C4-2B (cell line): ENCODE data around the gene SERPINF2.
"Not testable (repeated sequence)": the region's sequence is repeated elsewhere in the genome, so short reads cannot be mapped to it uniquely, and the experiment has no call there.

ENCODE experiments used
- H3K27ac ChIP-seq: fragments of 450-650 bp; 2 replicates; pipeline ENCODE4 v1.5.1; 2017
- ZFX ChIP-seq: fragments of 450-650 bp; IDR thresholded peaks from 2 replicates; pipeline ENCODE4 v1.6.1; 2017
- TF ChIP-seq, protein P1 (sequence below): fragments of 450-650 bp; conservative IDR thresholded peaks from 2 replicates; pipeline ENCODE4 v1.5.1; 2017; ENCODE audit warnings: mild to moderate bottlenecking

SERPINF2 gene

DNA sequence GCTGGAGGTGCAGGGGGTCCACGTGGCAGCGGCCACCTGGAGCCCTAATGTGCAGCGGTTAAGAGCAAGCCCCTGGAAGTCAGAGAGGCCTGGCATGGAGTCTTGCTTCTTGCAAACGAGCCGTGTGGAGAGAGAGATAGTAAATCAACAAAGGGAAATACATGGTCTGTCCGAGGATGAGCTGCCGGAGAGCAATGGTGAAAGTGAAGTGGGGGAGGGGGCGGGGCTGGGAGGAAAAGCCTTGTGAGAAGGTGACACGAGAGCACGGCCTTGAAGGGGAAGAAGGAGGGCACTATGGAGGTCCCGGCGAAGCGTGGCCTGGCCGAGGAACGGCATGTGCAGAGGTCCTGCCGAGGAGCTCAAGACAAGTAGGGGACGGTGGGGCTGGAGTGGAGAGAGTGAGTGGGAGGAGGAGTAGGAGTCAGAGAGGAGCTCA is 13.2 kb downstream of the SERPINF2 start:
- H3K27ac ChIP-seq = no peak overlapping the region
- no peak for TF ChIP-seq ZFX

DNA sequence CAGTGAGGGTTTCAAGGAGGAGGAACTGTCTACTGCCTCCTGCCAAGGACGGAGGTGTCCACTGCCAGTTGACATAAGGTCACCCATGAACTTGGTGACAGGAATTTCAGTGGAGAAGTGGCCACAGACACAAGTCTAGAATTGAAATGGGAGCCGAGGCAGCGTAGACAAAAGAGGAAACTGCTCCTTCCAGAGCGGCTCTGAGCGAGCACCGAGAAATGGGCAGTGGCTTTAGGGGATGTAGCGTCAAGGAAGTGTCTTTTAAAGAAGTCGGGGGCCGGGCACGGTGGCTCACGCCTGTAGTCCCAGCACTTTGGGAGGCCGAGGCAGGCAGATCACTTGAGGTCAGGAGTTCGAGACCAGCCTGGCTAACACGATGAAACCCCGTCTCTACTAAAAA is 16.1 kb downstream of the SERPINF2 start:
- no peak overlapping the region for H3K27ac ChIP-seq
- TF ChIP-seq, protein P1, sequence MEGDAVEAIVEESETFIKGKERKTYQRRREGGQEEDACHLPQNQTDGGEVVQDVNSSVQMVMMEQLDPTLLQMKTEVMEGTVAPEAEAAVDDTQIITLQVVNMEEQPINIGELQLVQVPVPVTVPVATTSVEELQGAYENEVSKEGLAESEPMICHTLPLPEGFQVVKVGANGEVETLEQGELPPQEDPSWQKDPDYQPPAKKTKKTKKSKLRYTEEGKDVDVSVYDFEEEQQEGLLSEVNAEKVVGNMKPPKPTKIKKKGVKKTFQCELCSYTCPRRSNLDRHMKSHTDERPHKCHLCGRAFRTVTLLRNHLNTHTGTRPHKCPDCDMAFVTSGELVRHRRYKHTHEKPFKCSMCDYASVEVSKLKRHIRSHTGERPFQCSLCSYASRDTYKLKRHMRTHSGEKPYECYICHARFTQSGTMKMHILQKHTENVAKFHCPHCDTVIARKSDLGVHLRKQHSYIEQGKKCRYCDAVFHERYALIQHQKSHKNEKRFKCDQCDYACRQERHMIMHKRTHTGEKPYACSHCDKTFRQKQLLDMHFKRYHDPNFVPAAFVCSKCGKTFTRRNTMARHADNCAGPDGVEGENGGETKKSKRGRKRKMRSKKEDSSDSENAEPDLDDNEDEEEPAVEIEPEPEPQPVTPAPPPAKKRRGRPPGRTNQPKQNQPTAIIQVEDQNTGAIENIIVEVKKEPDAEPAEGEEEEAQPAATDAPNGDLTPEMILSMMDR = no peak

DNA sequence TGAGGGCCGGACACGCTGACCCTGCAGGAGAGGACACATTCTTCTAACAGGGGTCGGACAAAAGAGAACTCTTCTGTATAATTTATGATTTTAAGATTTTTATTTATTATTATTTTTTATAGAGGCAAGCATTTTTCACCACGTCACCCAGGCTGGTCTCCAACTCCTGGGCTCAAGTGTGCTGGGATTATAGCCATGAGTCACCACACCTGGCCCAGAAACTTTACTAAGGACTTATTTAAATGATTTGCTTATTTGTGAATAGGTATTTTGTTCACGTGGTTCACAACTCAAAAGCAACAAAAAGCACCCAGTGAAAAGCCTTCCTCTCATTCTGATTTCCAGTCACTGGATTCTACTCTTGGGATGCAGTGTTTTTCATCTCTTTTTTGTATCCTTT is 16.9 kb downstream of the SERPINF2 start:
- H3K27ac ChIP-seq = no peak overlapping the region
- no peak for TF ChIP-seq ZFX
- TF ChIP-seq, protein P1 = no peak

DNA sequence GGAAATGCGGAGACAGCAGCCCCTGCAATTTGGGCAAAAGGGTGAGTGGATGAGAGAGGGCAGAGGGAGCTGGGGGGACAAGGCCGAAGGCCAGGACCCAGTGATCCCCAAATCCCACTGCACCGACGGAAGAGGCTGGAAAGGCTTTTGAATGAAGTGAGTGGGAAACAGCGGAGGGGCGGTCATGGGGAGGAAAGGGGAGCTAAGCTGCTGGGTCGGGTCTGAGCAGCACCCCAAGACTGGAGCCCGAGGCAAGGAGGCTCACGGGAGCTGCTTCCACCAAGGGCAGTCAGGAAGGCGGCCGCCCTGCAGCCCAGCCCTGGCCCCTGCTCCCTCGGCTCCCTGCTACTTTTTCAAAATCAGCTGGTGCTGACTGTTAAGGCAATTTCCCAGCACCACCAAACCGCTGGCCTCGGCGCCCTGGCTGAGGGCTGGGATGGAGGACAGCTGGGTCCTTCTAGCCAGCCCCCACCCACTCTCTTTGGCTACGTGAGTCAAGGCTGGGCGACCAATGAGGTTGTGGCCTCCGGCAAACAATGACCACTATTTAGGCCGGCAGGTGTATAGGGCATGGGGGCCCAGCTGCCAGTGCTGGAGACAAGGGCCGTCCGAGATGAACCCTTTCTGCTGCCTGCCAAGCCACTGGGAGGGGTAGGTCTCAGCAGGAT is 19.7 kb downstream of the SERPINF2 start:
- TF ChIP-seq, protein P1 = no peak
- TF ChIP-seq ZFX = no peak
- H3K27ac ChIP-seq = no peak overlapping the region

DNA sequence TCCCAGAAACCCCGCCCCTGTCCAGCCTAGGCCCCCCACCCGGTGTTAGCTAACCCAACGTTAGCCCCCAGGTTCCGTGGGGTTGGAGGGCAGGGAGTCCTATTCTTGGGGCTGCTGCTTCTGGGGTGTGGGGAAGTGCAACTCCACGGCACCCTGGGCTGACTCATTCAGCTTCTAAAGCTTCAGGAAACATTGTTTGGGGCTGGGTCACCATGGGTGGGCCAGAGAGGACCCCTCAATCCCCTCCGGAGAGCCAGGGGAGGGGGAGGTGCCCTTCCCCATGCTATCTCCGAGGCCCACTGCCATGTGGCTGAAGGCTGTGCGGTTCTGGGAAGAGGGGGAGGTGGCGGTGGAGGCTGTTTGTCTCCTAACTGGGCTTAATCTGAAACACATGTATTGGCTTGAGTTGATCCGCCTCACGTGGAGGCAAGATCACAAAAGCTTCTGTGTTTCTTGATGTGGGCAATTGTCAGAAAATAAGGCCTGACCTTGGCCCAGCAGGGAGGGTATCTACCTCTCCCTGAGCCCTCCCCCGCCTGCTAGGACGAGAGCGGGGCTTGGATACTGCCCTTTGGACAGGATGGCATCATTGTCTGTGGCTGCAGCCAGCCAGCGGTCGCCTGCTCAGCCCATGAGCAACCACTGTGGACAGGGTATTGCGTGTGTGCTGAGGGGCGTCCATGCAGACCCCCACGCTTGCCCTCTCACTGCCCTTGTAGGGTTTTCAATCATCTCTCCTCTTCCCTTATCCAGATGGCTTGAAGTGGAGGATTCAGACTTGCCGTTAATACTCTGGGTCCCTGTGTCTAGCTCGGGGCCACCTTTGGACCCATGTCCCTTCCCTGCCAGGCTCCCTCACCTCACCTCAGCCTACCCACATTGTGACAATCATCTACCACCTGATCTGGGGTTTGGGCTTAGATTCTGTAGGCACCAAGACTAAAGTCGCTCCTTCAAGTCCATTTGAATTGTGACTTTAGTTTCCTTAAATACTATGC is 20.5 kb downstream of the SERPINF2 start:
- no peak overlapping the region for H3K27ac ChIP-seq
- TF ChIP-seq, protein P1 = no peak
- TF ChIP-seq ZFX = no peak

DNA sequence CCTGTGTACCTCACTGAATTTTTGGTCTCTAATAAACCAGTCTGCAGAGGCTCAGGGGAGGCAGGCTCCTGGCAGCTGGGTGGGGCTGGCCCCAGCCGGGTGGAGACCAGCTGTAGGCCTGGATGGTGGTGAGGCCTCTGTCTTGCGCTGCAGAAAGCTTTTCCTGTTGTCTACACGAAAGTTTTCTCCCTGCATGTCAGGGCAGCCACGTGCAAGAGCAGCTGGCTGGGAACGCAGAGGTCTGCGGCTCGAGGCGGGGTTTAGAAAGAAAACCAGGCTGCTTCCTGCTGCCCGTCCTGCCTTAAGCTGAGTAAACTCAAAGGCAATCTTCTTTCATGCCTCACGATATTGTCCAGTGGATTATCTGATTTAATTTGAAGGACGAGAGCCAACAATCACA is 21.6 kb downstream of the SERPINF2 start:
- H3K27ac ChIP-seq = no peak overlapping the region
- TF ChIP-seq ZFX = no peak
- TF ChIP-seq, protein P1 = no peak

DNA sequence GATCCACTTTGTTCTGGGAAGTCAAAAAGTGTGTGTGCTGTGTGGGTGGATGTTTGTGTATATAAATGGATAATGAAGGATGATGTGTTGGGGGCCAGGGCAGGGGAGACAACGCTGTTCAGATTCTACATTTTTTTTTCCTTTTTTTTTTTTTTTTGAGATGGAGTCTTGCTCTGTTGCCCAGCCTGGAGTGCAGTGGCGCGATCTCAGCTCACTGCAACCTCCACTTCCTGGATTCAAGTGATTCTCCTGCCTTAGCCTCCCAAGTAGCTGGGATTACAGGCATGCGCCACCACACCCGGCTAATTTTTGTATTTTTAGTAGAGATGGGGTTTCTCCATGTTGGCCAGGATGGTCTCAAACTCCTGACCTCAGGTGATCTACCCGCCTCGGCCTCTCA is 22.0 kb downstream of the SERPINF2 start:
- H3K27ac ChIP-seq = not testable (repeated sequence)

DNA sequence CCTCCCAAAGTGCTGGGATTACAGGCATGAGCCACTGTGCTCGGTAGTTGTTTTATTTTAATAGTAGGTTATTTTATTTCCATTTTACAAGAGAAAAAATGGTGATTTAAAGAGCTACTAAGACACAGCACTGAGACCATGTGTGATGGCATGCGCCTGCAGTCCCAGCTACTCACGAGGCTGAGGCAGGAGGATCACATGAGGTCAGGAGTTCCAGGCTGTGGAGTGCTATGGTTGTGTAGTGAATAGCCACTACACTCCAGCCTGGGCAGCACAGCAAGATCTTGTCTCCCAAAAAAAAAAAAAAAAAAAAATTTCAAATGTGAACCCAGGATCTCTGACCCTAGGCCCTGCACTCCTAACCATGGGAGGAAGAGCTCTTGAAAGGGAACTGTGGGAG is 22.9 kb downstream of the SERPINF2 start:
- no peak overlapping the region for H3K27ac ChIP-seq
- no peak for TF ChIP-seq ZFX
- TF ChIP-seq, protein P1 = no peak
